DND-41 (cell line): ENCODE data around the gene PLXDC1.

Experiments
- EZH2 ChIP-seq: IDR thresholded peaks from 3 replicates; pipeline ENCODE4 v1.6.1; 2012; ENCODE audit warnings: borderline replicate concordance, low read depth, mild to moderate bottlenecking, moderate library complexity, low read length, inconsistent platforms; ENCODE audit not compliant: severe bottlenecking
- TF ChIP-seq, protein P1 (sequence below): IDR thresholded peaks from 2 replicates; pipeline ENCODE4 v1.5.1; 2012; ENCODE audit warnings: borderline replicate concordance, low read length, moderate library complexity, mild to moderate bottlenecking; ENCODE audit not compliant: poor library complexity, severe bottlenecking; ENCODE audit errors: extremely low read depth

DNA sequence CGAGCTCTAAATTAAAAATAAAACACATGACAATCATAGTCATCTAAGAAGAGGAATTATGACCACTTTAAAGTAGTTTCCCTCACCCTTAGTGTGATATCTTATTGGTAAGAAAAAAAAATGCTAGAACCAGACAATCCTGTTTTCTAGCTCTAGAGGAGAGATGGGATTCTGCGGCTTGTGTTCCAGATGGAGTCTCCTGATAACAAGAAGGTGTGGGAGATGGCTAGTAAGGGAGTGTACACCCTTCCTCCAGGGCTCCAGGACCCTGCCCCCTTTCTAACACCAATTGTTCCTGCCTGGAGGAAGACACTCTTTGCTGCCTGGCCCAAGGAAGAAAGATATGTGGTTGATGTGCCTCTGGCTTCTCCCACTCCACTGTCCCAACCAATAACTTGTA lies 115.4 kb downstream of the PLXDC1 start:
- TF ChIP-seq, protein P1, sequence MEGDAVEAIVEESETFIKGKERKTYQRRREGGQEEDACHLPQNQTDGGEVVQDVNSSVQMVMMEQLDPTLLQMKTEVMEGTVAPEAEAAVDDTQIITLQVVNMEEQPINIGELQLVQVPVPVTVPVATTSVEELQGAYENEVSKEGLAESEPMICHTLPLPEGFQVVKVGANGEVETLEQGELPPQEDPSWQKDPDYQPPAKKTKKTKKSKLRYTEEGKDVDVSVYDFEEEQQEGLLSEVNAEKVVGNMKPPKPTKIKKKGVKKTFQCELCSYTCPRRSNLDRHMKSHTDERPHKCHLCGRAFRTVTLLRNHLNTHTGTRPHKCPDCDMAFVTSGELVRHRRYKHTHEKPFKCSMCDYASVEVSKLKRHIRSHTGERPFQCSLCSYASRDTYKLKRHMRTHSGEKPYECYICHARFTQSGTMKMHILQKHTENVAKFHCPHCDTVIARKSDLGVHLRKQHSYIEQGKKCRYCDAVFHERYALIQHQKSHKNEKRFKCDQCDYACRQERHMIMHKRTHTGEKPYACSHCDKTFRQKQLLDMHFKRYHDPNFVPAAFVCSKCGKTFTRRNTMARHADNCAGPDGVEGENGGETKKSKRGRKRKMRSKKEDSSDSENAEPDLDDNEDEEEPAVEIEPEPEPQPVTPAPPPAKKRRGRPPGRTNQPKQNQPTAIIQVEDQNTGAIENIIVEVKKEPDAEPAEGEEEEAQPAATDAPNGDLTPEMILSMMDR = no peak
- no peak for TF ChIP-seq EZH2
